Stimulated activated CD8-positive, alpha-beta memory T cell treated with anti-CD3 and anti-CD28 coated beads, Interleukin-7, amount 100 ng/mL, for 48 hours (primary cell): Measurements from ENCODE around the gene MORC3.
A peak's percentile ranks its signal among the peaks of the same experiment; 100 is the strongest.
"Not testable (repeated sequence)": the region's sequence is repeated elsewhere in the genome, so short reads cannot be mapped to it uniquely, and the experiment has no call there.

ENCODE experiments used
- DNase-seq, 2 donors: peaks; one replicate each; pipeline ENCODE4 v3.0.0-alpha.2; 2020; ENCODE audit warnings: low read depth in 1 of 2; ENCODE audit errors: extremely low read depth in 1 of 2

The MORC3 gene

GRCh38 chr21:36384885-36385232 lies 64.9 kb downstream of the MORC3 start:
- no peak for DNase-seq

GRCh38 chr21:36385233-36386030 lies 65.4 kb downstream of the MORC3 start, which contains the start of gene CHAF1B:
TSS of gene CHAF1B (plus strand) at chr21:36385392. CDS start at chr21:36386137, 745 bp downstream.
- peak; percentile 60 to 69 for DNase-seq

- no peak for DNase-seq
Measured at GRCh38 chr21:36386031-36386642, 66.1 kb downstream of the MORC3 start.

GRCh38 chr21:36388096-36388495 lies 68.1 kb downstream of the MORC3 start:
- DNase-seq, result no peak

DNA sequence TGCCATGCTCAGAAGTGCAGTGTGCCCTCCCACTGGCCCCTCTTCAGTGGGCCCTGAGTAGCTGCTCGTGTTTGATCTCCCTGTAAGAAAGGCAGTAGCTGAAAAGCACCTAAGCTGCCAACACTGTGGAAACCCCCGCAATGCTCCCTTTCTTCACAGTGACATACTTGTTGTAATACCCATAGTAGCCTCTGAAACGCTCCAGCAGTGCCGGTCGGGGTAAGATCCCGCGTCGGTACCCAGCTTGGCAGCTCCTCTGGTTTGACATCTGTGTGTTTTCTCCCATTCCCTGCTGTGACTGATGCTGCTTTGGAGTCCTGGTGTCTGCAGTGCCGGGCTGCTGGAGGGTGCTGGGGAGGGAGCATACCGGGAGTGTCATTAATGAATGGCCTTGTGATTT lies 68.8 kb downstream of the MORC3 start:
- no peak for DNase-seq

DNA sequence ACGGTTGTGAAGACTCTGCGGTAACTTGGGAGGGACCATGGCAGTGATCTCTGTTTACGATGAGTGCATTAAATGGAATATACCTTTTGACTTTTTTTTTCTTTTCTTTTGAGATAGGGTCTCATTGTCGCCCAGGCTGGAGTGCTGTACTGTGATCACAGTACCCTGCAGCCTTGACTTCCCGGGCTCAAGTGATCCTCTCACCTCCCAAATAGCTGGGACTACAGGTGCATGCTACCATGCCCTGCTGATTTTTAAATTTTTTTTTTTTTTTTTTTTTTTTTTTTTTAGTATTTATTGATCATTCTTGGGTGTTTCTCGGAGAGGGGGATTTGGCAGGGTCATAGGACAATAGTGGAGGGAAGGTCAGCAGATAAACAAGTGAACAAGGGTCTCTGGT lies 71.7 kb downstream of the MORC3 start:
- not testable (repeated sequence) for DNase-seq

DNA sequence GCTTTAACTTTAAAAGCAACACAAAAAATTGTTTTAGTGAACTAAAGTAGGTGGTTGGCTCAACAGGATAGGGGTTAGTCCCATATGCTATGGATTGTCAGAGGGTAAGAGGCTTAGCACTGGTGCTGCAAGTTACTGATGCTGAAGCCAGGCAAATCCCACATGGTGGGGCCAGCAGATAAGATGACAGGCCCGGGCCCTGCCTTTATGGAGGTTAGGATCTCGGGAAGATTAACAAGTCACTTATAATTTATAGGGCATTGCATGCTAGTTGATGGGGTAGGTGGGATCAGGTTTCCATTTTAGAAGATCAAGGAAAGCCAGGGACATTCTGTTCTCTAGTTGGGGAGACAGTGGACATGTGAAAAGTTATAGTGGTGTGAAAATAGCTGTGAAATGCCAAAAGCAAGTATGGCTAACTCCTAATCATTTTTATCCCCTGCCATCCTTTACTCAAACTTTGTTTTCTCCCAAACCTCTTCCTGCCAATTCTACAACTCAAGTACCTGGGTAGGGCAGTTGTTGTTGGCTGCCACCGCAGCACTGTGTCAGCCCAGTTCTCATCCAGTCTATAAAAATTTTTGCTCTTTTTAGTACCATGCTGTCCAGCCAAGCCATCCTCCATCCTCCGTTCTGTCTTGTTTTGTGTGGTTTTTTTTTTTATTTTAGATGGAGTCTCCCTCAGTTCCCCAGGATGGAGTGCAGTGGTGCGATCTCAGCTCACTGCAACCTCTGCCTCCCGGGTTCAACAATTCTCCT lies 75.5 kb downstream of the MORC3 start:
- no peak for DNase-seq

GRCh38 chr21:36396325-36396724 lies 76.3 kb downstream of the MORC3 start:
- DNase-seq, result no peak

GRCh38 chr21:36396971-36397370 lies 77.0 kb downstream of the MORC3 start:
- no peak for DNase-seq

GRCh38 chr21:36397606-36398005 lies 77.6 kb downstream of the MORC3 start:
- no peak for DNase-seq

DNA sequence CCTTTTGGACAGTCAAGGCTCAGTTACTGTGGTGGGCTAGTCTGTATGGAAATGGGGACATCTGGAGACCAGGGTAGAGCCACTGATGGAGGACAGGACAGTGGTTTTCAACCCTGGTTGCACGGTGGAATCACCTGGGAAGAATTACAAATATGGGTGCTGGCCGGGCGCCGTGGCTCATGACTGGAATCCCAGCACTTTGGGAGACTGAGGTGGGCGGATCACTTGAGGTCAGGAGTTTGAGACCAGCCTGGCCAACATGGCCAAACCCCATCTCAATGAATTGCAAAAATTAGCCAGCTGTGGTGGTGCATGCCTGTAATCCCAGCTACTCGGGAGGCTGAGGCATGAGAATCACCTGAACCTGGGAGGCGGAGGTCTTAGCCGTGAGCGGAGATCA lies 79.7 kb downstream of the MORC3 start:
- DNase-seq, result not testable (repeated sequence)

DNA sequence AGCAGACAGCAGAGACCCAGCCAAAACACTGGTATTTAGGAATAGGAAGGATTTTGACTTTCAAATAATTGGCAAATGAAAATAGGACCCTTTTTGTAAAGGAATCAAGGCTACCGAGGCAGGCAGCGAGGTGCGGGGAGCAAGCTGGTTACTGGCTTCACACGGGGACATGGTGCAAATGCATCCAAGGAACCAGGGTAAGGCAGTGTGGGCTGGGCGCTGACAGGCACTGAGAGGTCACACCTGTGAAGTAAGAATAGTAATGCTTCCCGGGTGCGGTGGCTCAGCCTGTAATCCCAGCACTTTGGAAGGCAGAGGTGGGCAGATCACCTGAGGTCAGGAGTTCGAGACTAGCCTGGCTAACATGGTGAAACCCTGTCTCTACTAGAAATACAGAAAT lies 80.7 kb downstream of the MORC3 start:
- DNase-seq, result no peak

GRCh38 chr21:36402339-36402738 lies 82.3 kb downstream of the MORC3 start:
- no peak for DNase-seq

DNA sequence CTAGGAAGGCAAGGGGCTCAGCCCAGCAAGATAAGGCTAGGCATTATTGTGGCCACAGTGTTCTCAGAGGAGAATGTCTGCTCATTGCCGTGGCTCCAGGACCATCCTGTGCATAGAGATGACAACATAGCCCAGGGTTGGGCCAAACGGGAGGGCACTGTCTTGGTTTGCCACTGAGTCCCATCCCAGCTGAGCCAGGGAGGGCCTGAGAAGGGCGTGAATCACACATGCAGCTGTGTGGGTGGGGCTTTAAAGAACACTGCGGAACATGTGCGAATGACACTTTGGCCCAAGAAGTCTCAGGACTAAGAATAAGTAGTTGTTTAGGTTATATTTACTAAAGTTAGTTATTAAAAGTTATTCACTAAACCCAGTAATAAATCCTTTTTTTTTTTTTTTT lies 83.7 kb downstream of the MORC3 start:
- no peak for DNase-seq

DNA sequence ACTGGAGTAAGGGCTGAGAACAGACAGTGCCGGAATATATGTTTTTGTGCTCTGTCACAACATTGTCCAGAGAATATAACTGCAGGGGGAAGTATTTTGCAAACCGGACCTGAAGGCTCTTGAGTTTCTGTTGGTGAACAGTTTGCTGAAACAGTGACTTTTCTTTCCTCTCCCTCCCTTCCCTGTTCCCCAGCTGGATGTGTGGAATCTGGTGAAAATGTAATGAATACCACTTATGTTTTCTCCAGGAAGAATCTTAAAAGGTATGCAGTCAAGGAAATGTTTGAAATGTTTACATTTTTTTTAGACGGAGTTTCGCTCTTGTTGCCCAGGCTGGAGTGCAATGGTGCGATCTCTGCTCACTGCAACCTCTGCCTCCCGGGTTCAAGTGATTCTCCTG lies 88.6 kb downstream of the MORC3 start:
- no peak for DNase-seq

GRCh38 chr21:36411301-36411700 lies 91.3 kb downstream of the MORC3 start:
- no peak for DNase-seq

GRCh38 chr21:36412916-36413315 lies 92.9 kb downstream of the MORC3 start:
- no peak for DNase-seq

GRCh38 chr21:36415375-36415774 lies 95.4 kb downstream of the MORC3 start:
- DNase-seq, result no peak

- no peak for DNase-seq
Measured at GRCh38 chr21:36419241-36419640, 99.2 kb downstream of the MORC3 start.

DNA sequence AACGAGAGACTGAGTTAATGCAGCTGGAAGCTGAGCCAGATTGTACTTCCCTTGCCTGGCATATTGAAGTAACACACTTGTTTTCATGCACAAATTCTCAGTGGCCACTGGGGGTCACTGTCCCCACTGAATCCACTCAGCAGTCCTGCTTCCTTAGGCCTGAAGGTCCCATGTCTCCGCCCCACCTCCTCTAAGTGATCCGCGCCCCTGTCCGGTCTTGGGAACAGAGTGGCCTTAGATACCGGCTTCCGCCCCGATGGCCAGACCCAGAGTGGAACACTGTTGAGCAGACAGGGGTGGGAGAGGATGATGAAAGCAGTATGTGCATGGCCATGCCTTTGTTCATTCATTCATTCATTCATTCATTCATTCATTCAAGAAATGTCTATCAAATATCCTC lies 100.0 kb downstream of the MORC3 start:
- peak in 1 of 2 donors; percentile 5 for DNase-seq

- DNase-seq, result no peak
Measured at GRCh38 chr21:36420571-36421339, 100.8 kb downstream of the MORC3 start.
